NCI-H128 (cell line): Measurements from ENCODE around the gene ESR2.
"Not testable (repeated sequence)": the region's sequence is repeated elsewhere in the genome, so short reads cannot be mapped to it uniquely, and the experiment has no call there.

ENCODE experiments used
- DNase-seq: peaks from one replicate; lab custom pipeline; 2025; ENCODE audit not compliant: unreplicated experiment; lab: John Stamatoyannopoulos, UW

ESR2 gene

GRCh38 chr14:64221391-64222003 is 72.7 kb downstream of the ESR2 start:
- DNase-seq: no peak

- DNase-seq: no peak
These were observed 73.7 kb downstream of the ESR2 start for GRCh38 chr14:64220466-64220865.

- no peak for DNase-seq
These were observed 74.1 kb downstream of the ESR2 start for GRCh38 chr14:64220056-64220455.

- DNase-seq: no peak
These were observed 75.6 kb downstream of the ESR2 start for GRCh38 chr14:64218344-64219240.

GRCh38 chr14:64217834-64218233 is 76.3 kb downstream of the ESR2 start:
- no peak for DNase-seq

- no peak for DNase-seq
These were observed 76.9 kb downstream of the ESR2 start for GRCh38 chr14:64217308-64217707.

- no peak for DNase-seq
These were observed 78.2 kb downstream of the ESR2 start for GRCh38 chr14:64215978-64216377.

GRCh38 chr14:64215274-64215673 is 78.9 kb downstream of the ESR2 start:
- no peak for DNase-seq

GRCh38 chr14:64213853-64214570 is 80.2 kb downstream of the ESR2 start:
- DNase-seq: no peak

- DNase-seq: no peak
These were observed 81.1 kb downstream of the ESR2 start for GRCh38 chr14:64213086-64213485.

- DNase-seq: no peak
These were observed 81.5 kb downstream of the ESR2 start for GRCh38 chr14:64212666-64213065.

GRCh38 chr14:64210912-64211311 is 83.3 kb downstream of the ESR2 start:
- not testable (repeated sequence) for DNase-seq

GRCh38 chr14:64210216-64210615 is 84.0 kb downstream of the ESR2 start:
- DNase-seq: no peak

GRCh38 chr14:64209444-64210131 is 84.6 kb downstream of the ESR2 start:
- no peak for DNase-seq

GRCh38 chr14:64208981-64209380 is 85.2 kb downstream of the ESR2 start:
- DNase-seq: no peak

GRCh38 chr14:64208261-64208660 is 85.9 kb downstream of the ESR2 start:
- DNase-seq: no peak

- no peak for DNase-seq
These were observed 90.7 kb downstream of the ESR2 start for GRCh38 chr14:64203366-64204006.

GRCh38 chr14:64202716-64203115 is 91.5 kb downstream of the ESR2 start:
- no peak for DNase-seq

GRCh38 chr14:64201921-64202545 is 92.1 kb downstream of the ESR2 start:
- no peak for DNase-seq

- no peak for DNase-seq
These were observed 92.9 kb downstream of the ESR2 start for GRCh38 chr14:64201296-64201695.
